Large intestine (tissue), 3 donors: Measurements from ENCODE around the gene PPP2R5D. TPM values are rescaled to one million over a fixed set of nuclear protein-coding genes. Genes with fewer than 3 reads are reported as not detected.
A peak's percentile ranks its signal among the peaks of the same experiment; 100 is the strongest.
"Not testable (repeated sequence)": the region's sequence is repeated elsewhere in the genome, so short reads cannot be mapped to it uniquely, and the experiment has no call there.

Experiments
- DNase-seq, 2 donors: peaks; one replicate each; pipeline versions ENCODE4 v3.0.0 to v3.0.0-alpha.2; 2013
- H3K27ac ChIP-seq: one replicate; pipeline ENCODE4 v1.5.1; 2013; ENCODE audit warnings: low read length
- H3K27me3 ChIP-seq: 2 replicates; pipeline ENCODE4 v1.6.1; 2013; ENCODE audit warnings: low read length; ENCODE audit not compliant: control insufficient read depth, insufficient read depth
- H3K36me3 ChIP-seq: 2 replicates; pipeline ENCODE4 v1.6.1; 2013; ENCODE audit warnings: low read length; ENCODE audit not compliant: control insufficient read depth, insufficient read depth
- H3K4me1 ChIP-seq: one replicate; pipeline ENCODE4 v1.6.1; 2013; ENCODE audit warnings: low read length; ENCODE audit not compliant: control insufficient read depth, insufficient read depth
- H3K4me3 ChIP-seq: one replicate; pipeline ENCODE4 v1.5.1; 2013; ENCODE audit warnings: low read length
- H3K9me3 ChIP-seq: one replicate; pipeline ENCODE4 v1.6.1; 2013; ENCODE audit warnings: mild to moderate bottlenecking, low read depth, low read length, moderate library complexity; ENCODE audit not compliant: control insufficient read depth
- whole genome bisulfite sequencing: methylation state at CpG from one replicate; pipeline ENCODE4 v1.1.5; 2013; ENCODE audit warnings: low lambda C conversion rate; ENCODE audit not compliant: insufficient coverage; 5-methylcytosine and 5-hydroxymethylcytosine counted together
- polyA plus RNA-seq: library from polyadenylated mRNA; unstranded; fragments of 120-200 nt; gene quantifications from one replicate; pipeline ENCODE4 v1.2.1, GENCODE V29; 2013

The PPP2R5D gene
- polyA plus RNA-seq, 1 donor: 62.0 TPM

GRCh38 chr6:42941356-42941755 lies 43.0 kb upstream of the PPP2R5D start:
- not testable (repeated sequence) for H3K27ac ChIP-seq, H3K4me3 ChIP-seq, H3K9me3 ChIP-seq, DNase-seq, H3K27me3 ChIP-seq
- Histone ChIP-seq H3K36me3 (peaks cover 44% of the 10 kb centered on the region), H3K4me1 (peaks cover 15% of the 10 kb centered on the region)
- 100% methylated on average over 1 of the region's 5 CpGs for WGBS

DNA sequence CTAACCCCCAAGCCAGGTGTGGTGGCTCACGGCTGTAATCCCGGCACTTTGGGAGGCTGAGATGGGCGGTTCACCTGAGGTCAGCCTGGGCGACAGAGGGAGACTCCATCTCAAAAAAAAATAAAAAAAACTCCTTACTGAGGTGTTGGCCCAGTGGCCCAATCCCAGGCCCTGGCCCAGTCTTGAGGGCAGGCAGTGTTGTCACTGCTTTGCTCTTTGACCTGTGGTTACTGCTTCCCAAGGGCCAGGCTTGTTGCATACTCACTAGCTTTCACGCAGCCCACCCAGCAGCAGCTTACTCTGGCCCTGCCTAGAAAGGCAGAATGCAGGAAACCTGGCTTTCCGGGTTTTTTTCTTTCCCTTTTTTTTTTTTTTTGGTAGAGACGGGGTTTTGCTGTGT lies 41.9 kb upstream of the PPP2R5D start:
- peaks cover 15% of the 10 kb centered on the region for H3K4me1 ChIP-seq
- no peak overlapping the region for H3K4me3 ChIP-seq
- H3K9me3 ChIP-seq: no peaks in the 10 kb centered on the region
- no peak overlapping the region for H3K27ac ChIP-seq
- H3K36me3 ChIP-seq: peaks cover 33% of the 10 kb centered on the region
- 17% methylated on average over 1 of the region's 7 CpGs for WGBS
- no peak for DNase-seq
- H3K27me3 ChIP-seq: no peaks in the 10 kb centered on the region

- H3K4me1 ChIP-seq: no peaks in the 10 kb centered on the region
- H3K27me3 ChIP-seq: no peaks in the 10 kb centered on the region
- H3K27ac ChIP-seq: no peak overlapping the region
- H3K4me3 ChIP-seq: no peak overlapping the region
- DNase-seq: no peak
- H3K36me3 ChIP-seq: peaks cover 4% of the 10 kb centered on the region
- no peaks in the 10 kb centered on the region for H3K9me3 ChIP-seq
These were observed 36.4 kb upstream of the PPP2R5D start for GRCh38 chr6:42947950-42948349.

- DNase-seq: no peak
- Histone ChIP-seq H3K9me3 (no peaks in the 10 kb centered on the region), H3K27ac (no peak overlapping the region), H3K4me3 (no peak overlapping the region), H3K27me3 (no peaks in the 10 kb centered on the region), H3K36me3 (no peaks in the 10 kb centered on the region), H3K4me1 (no peaks in the 10 kb centered on the region)
- WGBS: 100% methylated on average over 3 of the region's 4 CpGs
These were observed 32.0 kb upstream of the PPP2R5D start for GRCh38 chr6:42952389-42952788.

DNA sequence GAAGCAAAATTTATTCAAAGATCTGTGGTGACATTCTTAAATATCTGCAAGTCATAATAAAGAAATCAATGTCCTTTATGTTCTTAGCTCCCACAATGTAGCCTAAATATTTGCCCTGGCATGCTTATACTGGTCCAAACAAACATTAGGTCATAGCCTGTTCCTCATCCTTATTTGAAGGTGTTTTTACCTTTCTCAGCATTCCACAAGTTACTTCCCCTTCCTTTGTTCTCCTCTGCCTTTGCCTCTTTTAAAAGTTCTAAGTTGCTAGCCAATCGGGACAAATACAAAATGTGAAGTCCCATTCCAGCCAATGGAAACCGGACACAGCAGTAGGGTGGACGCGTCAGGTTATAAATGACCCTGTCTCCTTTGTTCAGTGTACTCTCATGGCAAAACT lies 30.0 kb upstream of the PPP2R5D start:
- H3K9me3 ChIP-seq, H3K27ac ChIP-seq, DNase-seq, H3K36me3 ChIP-seq, H3K4me1 ChIP-seq, H3K4me3 ChIP-seq, H3K27me3 ChIP-seq: not testable (repeated sequence)
- WGBS: no CpG with 5 or more reads among the region's 4 CpGs

- Histone ChIP-seq H3K9me3 (peaks cover 6% of the 10 kb centered on the region), H3K4me1 (peaks cover 11% of the 10 kb centered on the region), H3K27me3 (peaks cover 8% of the 10 kb centered on the region), H3K4me3 (no peak overlapping the region), H3K36me3 (peaks cover 11% of the 10 kb centered on the region), H3K27ac (no peak overlapping the region)
- no peak for DNase-seq
- no CpG with 5 or more reads among the region's 8 CpGs for WGBS
These were observed 26.2 kb upstream of the PPP2R5D start for GRCh38 chr6:42958125-42958524.

DNA sequence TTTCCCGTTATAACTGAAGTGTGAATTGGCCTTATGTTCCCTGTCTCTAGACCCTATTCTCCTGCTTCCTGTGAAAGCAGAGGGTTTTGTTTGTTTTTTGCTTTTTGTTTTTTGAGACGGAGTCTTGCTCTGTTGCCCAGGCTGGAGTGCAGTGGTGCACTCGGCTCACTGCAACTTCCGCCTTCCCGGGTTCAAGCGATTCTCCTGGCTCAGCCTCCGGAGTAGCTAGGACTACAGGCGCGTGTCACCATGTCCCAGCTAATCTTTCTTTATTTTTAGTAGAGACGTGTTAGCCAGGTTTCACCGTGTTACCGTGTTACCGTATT lies 24.5 kb upstream of the PPP2R5D start:
- peaks cover 27% of the 10 kb centered on the region for H3K36me3 ChIP-seq
- peaks cover 8% of the 10 kb centered on the region for H3K27me3 ChIP-seq
- peak overlapping the region; percentile 61 for H3K4me3 ChIP-seq
- H3K4me1 ChIP-seq: peaks cover 11% of the 10 kb centered on the region
- no peak for DNase-seq
- no CpG with 5 or more reads among the region's 13 CpGs for WGBS
- H3K9me3 ChIP-seq: peaks cover 6% of the 10 kb centered on the region
- no peak overlapping the region for H3K27ac ChIP-seq

- no peak within 1 kb of the TSS for H3K27ac ChIP-seq
These were observed 23.9 kb upstream of the PPP2R5D start, which contains the start of gene GNMT for GRCh38 chr6:42960243-42961019. Gene GNMT, plus strand, starts transcription at chr6:42960754. Its CDS starts 14 bp downstream, at chr6:42960768.

DNA sequence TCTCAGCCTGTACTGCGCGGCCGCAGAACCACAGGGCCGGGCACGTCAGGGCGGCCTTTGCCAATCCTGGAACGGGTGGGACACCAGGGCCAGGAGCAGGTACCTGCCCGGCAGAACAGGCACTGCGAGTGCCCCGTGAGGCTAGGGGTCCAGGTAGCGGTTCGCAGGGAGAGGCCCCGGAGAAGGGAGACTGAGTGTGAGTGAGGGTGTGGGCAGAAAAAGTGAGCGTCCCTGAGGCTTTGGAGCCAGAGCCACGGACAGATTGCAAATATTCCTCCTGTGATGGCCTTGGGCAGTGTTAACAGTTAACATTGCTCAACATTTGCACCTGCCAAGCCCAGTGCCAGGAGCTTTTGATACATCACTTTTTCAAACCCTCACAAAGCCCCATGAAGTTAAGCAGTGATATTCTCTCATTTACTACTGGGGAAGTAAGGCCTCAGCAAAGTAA lies 23.3 kb upstream of the PPP2R5D start:
- peaks cover 39% of the 10 kb centered on the region for H3K36me3 ChIP-seq
- H3K4me1 ChIP-seq: peaks cover 11% of the 10 kb centered on the region
- no CpG with 5 or more reads among the region's 15 CpGs for whole genome bisulfite sequencing
- H3K9me3 ChIP-seq: peaks cover 6% of the 10 kb centered on the region
- H3K27me3 ChIP-seq: peaks cover 8% of the 10 kb centered on the region
- no peak overlapping the region for H3K27ac ChIP-seq
- H3K4me3 ChIP-seq: peak overlapping the region; percentile 61
- no peak for DNase-seq

More at GRCh38 chr6:42960243-42961019, 23.9 kb upstream of the PPP2R5D start, which contains the start of gene GNMT:
- Histone ChIP-seq H3K4me1 (peaks cover 11% of the 10 kb centered on the region), H3K9me3 (peaks cover 6% of the 10 kb centered on the region), H3K27me3 (peaks cover 8% of the 10 kb centered on the region), H3K36me3 (peaks cover 32% of the 10 kb centered on the region), H3K4me3 (peak within 1 kb of the TSS; percentile 61)
- DNase-seq: peak in 1 of 2 donors; percentile 76
- no CpG with 5 or more reads among the region's 62 CpGs for WGBS

DNA sequence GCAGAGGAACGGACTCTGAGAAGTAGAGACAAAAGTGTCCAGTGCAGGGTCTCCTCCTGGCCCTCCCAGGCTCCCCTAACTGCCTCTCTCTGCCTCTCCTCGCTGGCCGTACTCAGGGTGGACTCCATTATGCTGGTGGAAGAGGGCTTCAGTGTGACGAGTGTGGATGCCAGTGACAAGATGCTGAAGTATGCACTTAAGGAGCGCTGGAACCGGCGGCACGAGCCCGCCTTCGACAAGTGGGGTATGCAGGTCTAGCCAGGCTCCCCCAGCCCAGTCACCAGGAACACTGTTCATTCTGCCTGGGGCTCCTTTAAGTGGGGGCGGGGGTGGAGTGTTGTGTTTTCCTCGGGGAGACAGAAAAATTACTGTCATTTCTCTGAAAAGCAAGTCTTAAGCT lies 22.3 kb upstream of the PPP2R5D start:
- no peak for DNase-seq
- Histone ChIP-seq H3K36me3 (peaks cover 47% of the 10 kb centered on the region), H3K4me1 (peaks cover 11% of the 10 kb centered on the region), H3K9me3 (peaks cover 6% of the 10 kb centered on the region), H3K27ac (no peak overlapping the region), H3K27me3 (peaks cover 8% of the 10 kb centered on the region), H3K4me3 (no peak overlapping the region)
- WGBS: no CpG with 5 or more reads among the region's 12 CpGs
